Prostate gland (tissue), 2 donors: ENCODE results near the gene IL17A. TPM values are rescaled to one million over a fixed set of nuclear protein-coding genes. Genes with fewer than 3 reads are reported as not detected.

Experiments
- DNase-seq: peaks from one replicate; pipeline ENCODE4 v3.0.0-alpha.2; 2019; ENCODE audit warnings: low spot score
- H3K27ac ChIP-seq, 2 donors: fragments of 200-600 bp; sonication (generic); 2 replicates each; pipeline ENCODE4 v1.5.1; 2017 to 2019
- H3K27me3 ChIP-seq: fragments of 200-600 bp; sonication (generic); replicated peaks from 2 replicates; pipeline ENCODE4 v1.5.1; 2019; ENCODE audit not compliant: insufficient read depth
- H3K36me3 ChIP-seq, 2 donors: fragments of 200-600 bp; sonication (generic); 1 replicate in 1 of 2; 2 replicates in 1 of 2; pipeline versions ENCODE4 v1.5.1 to v1.8.1; 2017 to 2019
- H3K4me1 ChIP-seq: fragments of 200-600 bp; sonication (generic); replicated peaks from 2 replicates; pipeline ENCODE4 v1.5.1; 2019
- H3K4me3 ChIP-seq, 2 donors: fragments of 200-600 bp; sonication (generic); 2 replicates each; pipeline ENCODE4 v1.5.1; 2017 to 2019
- H3K9me3 ChIP-seq: fragments of 200-600 bp; sonication (generic); 2 replicates; pipeline ENCODE4 v1.5.1; 2017
- CTCF ChIP-seq, 4 experiments: fragments of 200-600 bp in 2 of 4; fragments of 450-650 bp in 2 of 4; sonication (generic) in 2 of 4; IDR thresholded peaks; 1 replicate in 3 of 4; 2 replicates in 1 of 4; pipeline ENCODE4 v1.5.1; 2016 to 2019; ENCODE audit warnings: antibody characterized with exemption in 4 of 4, mild to moderate bottlenecking in 2 of 4, moderate library complexity in 2 of 4
- POLR2A ChIP-seq: fragments of 450-650 bp; IDR thresholded peaks from one replicate; pipeline ENCODE4 v1.6.1; 2016; ENCODE audit warnings: antibody characterized with exemption, mild to moderate bottlenecking
- POLR2AphosphoS5 ChIP-seq: sonication (generic); formaldehyde crosslinking; IDR thresholded peaks from one replicate; pipeline ENCODE4 v1.6.1; 2017; ENCODE audit warnings: antibody characterized with exemption
- WGBS: methylation state at CpG from one replicate; pipeline ENCODE4 v1.1.5; 2018; 5-methylcytosine and 5-hydroxymethylcytosine counted together
- intact Hi-C: fragments of 100-400 bp; cut with DNase I; formaldehyde crosslinking; loops from one replicate; pipeline ENCODE4 v1.14.2; 2022
- total RNA-seq, 2 donors: library from RNA; depleted of rRNA; stranded (reverse); fragments of >200 nt; gene quantifications; one replicate each; pipeline ENCODE4 v1.1.0, GENCODE V29; 2016

Gene IL17A
- total RNA-seq, 2 donors from 2014 or later = not detected

DNA sequence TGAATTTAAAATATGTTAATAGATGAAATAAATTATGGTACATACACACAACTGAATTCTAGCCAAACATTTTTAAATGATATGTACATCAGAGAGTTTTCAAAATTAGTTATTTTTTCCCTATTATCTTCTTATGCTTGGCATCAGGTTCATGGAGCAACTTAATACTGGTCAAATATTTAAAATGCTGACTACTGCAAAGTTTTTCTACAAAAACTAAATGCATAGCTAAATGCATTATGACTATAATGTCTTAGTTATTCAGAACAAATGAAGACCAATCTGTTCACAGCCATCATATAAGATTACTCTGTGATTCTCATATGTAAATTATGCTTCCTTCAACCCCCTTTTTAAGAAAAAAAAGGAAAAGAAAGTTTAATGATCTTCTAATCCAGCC lies 8.2 kb upstream of the IL17A start:
- no peaks in the 10 kb centered on the region for H3K4me1 ChIP-seq
- H3K36me3 ChIP-seq = no peaks in the 10 kb centered on the region
- TF ChIP-seq POLR2AphosphoS5 (no peak), CTCF (IDR thresholded peaks at IDR 0.05) (no peak), POLR2A (no peak)
- H3K4me3 ChIP-seq = no peak overlapping the region
- DNase-seq = no peak
- no peaks in the 10 kb centered on the region for H3K9me3 ChIP-seq
- intact Hi-C loops = no loop called here
- H3K27ac ChIP-seq = no peak overlapping the region
- no peaks in the 10 kb centered on the region for H3K27me3 ChIP-seq

GRCh38 chr6:52180787-52181558 lies 5.2 kb upstream of the IL17A start:
- no peak for DNase-seq
- Histone ChIP-seq H3K4me3 (no peak overlapping the region), H3K36me3 (no peaks in the 10 kb centered on the region), H3K4me1 (no peaks in the 10 kb centered on the region), H3K27me3 (no peaks in the 10 kb centered on the region), H3K9me3 (no peaks in the 10 kb centered on the region), H3K27ac (no peak overlapping the region)
- intact Hi-C loops = no loop called here
- WGBS = 59% methylated on average over 5 of the region's 5 CpGs
- TF ChIP-seq POLR2AphosphoS5 (no peak), CTCF (IDR thresholded peaks at IDR 0.05) (no peak), POLR2A (no peak)

DNA sequence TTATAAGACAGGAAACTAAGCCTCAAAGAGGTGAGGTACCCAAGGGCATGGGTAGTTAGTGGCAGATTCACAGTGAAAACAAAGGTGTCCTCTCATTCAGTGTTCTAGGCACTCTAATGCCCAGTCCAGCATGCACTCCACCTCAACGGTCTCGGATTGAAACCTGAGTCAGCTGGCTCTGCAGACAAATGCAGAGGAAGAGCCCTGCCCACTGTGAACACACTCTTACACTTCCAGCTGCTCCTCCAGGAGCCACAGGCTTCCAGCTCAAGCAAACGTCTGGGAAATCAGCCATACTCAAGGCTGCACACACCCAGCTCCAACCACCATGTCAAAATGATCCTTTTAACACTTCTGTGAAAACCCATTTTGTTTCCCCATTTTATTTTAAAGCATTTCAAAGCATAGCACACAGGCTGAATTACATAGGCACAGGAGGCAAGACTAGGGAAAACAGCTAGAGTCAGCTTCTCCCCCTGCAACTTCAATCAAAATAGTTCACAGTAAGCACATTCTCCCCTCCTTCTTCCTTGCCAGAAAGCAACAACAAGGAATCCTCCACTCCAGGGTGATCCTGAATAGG lies 3.0 kb upstream of the IL17A start:
- no peak for TF ChIP-seq POLR2A
- no peak for TF ChIP-seq CTCF (IDR thresholded peaks at IDR 0.05)
- no peak for TF ChIP-seq POLR2AphosphoS5
- 9% methylated on average over 3 of the region's 3 CpGs for WGBS
- DNase-seq = no peak
- Histone ChIP-seq H3K4me3 (no peak overlapping the region), H3K36me3 (no peaks in the 10 kb centered on the region), H3K9me3 (no peaks in the 10 kb centered on the region), H3K27me3 (no peaks in the 10 kb centered on the region), H3K4me1 (no peaks in the 10 kb centered on the region), H3K27ac (no peak overlapping the region)
- intact Hi-C loops = no loop called here

DNA sequence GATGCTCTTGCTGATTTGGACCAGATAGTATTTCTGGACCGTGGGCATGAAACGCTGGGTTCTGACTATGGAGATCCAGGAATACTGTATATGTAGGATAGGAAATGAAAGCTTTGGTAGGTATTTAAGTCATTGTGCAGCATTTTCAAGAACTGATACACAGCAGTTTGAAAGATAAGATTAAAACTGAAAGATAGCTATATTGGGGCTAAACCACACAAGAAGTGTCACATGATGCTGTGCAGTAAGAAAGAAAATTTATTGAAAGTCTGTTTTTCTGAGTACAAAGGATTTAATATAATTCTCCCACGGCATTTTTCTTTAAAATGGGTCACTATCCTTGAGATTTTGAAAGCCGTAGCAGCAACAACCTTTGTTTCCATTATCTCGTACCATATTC lies 305 bp downstream of the IL17A start:
- Histone ChIP-seq H3K27ac (no peak overlapping the region), H3K4me1 (no peaks in the 10 kb centered on the region), H3K4me3 (no peak overlapping the region), H3K27me3 (no peaks in the 10 kb centered on the region), H3K36me3 (no peaks in the 10 kb centered on the region), H3K9me3 (no peaks in the 10 kb centered on the region)
- intact Hi-C loops = no loop called here
- no peak for TF ChIP-seq POLR2A
- no peak for TF ChIP-seq POLR2AphosphoS5
- no peak for TF ChIP-seq CTCF (IDR thresholded peaks at IDR 0.05)
- WGBS = 90% methylated on average over 5 of the region's 5 CpGs
- no peak for DNase-seq

DNA sequence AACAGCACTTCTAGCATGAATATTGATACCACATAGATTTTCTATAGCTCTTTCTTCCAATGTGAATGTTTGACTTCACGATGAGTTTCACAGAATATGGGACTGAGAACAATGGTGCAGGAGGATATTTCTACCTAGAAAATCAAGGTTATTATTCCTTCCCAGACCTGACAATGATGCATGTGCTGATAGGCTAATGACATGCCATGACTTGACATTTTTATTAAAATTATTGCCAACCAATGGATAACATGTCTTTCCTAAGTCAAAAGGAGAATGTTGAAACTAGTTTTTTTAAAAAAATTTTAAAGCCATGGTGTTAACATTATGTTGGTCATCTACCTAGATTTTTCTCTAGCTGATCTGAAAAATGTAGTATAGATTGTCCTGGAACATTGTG lies 923 bp downstream of the IL17A start:
- no peak for DNase-seq
- H3K9me3 ChIP-seq = no peaks in the 10 kb centered on the region
- intact Hi-C loops = no loop called here
- no peak overlapping the region for H3K4me3 ChIP-seq
- WGBS = 90% methylated on average over 1 of the region's 1 CpG
- H3K27ac ChIP-seq = no peak overlapping the region
- H3K4me1 ChIP-seq = no peaks in the 10 kb centered on the region
- H3K36me3 ChIP-seq = no peaks in the 10 kb centered on the region
- H3K27me3 ChIP-seq = no peaks in the 10 kb centered on the region
- TF ChIP-seq POLR2AphosphoS5 = no peak
- TF ChIP-seq POLR2A = no peak
- no peak for TF ChIP-seq CTCF (IDR thresholded peaks at IDR 0.05)
